Head of caudate nucleus (tissue), 42 donors: ENCODE results near the gene HPSE2.
A peak's percentile ranks its signal among the peaks of the same experiment; 100 is the strongest.

Experiments
- DNase-seq, 42 donors: peaks; one replicate each; pipeline versions ENCODE4 v3.0.0 to v3.0.0-alpha.2; 2020 to 2021; ENCODE audit warnings: mixed read lengths in 7 of 42
- intact Hi-C: fragments of 100-400 bp; cut with DNase I; formaldehyde crosslinking; loops from one replicate; pipeline ENCODE4 v1.15.0; 2022

The HPSE2 gene

DNA sequence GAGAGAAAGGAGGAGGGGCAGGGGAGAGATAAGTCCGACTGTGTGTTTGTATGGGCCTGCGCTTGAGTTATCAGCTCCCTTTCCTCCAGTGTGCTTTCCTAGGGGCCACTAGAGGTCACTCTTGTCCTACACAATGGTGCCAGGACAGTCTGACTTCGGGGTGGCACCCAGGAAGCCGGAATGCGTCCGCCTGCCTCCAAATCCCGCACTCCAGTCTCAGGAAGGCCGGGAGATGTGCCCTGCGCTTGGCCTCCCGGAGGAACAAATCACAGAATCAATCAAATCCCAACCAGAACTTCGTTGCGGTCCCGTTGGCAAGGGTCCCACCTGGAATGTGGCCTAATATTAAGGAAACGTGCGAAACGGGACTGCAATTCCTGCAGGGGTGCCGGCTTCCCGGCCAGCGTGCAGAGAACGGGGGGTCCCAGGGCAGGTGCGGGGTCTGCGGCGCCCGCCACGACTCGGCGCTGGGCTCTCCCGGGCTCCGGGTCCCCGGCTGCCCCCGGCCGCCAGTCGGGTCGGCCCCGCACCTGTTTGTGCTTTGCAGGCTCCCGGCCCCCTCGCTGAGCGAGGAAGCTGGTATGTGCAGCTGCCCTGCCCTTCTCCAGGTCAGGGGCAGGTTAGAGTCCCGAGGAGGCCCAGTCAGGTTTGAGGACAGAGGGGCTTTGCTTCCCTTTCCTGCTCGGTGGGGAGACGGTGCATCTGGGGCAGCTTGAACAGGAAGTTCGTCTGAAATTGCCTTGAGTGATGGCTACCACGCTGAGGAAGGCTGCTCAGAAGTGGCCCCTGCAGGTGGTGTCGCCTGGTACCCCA, 767.9 kb downstream of the HPSE2 start:
- DNase-seq = peak; percentile 62 to 92 (median 80)
- intact Hi-C loops = loop anchor here (5.0 kb wide), 1 partner anchor 780 kb away; no protein-coding TSS in a partner anchor

DNA sequence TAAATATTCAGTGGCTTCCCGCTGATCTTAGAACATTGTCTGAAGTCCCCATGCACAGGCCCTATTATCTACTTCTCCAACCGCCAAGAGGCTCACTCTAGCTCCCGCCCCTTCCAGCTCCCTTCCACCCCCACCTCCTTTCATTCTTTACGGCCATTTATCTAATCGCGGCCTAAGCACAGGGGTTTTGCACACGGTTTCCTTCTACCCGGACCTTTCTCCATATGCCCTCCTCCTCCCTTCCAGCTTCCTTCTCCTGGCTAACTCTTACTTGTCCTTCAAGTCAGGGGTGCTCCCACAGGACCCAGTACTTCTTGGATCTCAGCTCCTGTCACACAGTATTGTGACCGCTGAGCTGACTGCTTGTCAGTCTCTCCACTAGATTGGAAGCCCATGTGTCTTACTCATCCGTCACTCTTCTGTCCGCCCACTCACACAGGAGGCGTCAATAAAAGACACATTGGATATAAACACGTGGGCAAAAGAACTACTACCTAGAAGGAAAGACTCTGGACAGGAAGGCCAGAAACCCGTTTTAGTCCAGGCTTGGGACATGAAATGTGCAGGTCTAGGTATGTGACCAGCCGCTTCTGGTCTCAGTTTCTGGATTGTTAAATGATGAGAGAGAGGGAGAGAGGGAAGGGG, 768.7 kb downstream of the HPSE2 start:
- intact Hi-C loops = loop anchor here (5.0 kb wide), 1 partner anchor 780 kb away; no protein-coding TSS in a partner anchor
- DNase-seq = no peak

DNA sequence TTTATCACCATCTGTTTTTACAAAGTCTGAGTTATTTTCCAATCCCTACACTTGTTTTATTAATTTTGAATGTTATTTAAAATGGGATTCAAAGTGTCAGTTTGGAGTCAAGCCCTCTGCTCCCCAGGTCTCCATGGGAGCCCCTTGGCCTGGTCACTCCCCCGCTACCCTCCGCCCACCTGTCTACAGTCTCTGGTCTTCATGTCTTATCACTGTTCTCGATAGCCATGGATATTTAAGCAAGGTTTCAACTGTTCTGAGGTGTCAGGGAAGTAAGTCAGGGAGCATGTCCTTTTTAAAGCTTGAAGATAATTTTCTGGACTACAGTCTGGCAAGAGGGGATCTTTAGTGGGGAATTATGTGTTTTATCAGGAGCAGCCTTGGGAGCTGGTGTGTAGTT, 769.8 kb downstream of the HPSE2 start:
- intact Hi-C loops = loop anchor here (5.0 kb wide), 1 partner anchor 781 kb away; no protein-coding TSS in a partner anchor
- DNase-seq = no peak

DNA sequence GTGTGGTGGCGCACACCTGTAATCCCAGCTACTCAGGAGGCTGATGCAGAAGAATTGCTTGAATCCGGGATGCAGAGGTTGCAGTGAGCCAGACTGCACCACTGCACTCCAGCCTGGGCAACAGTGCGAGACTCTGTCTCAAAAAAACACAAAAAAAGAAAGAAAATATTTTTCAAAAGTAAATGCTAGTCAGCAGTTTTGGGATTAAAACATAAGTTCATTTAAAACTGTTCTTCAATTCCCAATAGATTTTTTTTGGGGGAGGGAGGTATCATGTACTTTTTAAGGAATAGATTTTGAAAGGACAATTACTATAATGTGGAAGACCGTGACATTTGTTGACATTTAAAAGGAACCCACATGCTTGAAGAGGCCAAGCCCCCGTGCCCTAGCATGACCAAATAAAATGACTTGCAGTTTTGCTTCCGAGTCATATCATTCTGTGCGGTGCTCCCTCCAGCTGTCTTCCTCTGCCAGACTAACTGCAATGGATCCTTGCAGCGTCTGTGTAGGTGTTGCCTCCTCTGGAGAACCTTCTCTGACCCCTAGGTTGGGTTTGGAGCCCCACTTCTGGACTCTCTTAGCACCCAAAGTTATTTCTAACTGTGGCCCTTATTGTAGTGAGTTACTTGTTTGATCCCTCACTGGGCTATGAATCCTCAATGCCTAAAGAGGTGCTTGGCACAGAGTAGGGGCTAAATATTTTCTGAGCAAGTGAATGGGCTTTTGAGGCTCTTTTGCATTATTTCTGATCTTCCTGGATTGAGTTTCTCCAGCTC, 771.5 kb downstream of the HPSE2 start:
- DNase-seq = no peak
- intact Hi-C loops = no loop called here

DNA sequence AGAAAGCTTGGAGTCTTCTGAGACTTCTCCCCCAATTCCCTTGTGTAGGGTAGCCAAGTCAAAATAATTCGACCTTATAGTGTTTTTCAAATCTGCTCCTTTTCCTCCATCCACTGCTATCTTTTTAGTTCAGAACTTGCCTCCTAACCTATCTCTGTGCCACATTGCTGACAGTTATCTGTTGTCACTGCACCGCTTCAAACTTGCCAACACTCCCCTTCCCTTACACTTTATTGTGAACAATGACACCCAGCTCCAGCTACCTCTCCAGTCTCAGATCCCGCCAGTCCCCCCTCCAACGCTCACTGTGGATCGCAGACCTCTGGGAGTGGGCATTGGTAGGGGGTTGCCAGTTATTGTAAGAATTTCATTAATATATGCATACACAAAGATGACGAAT, 772.6 kb downstream of the HPSE2 start:
- intact Hi-C loops = no loop called here
- no peak for DNase-seq

DNA sequence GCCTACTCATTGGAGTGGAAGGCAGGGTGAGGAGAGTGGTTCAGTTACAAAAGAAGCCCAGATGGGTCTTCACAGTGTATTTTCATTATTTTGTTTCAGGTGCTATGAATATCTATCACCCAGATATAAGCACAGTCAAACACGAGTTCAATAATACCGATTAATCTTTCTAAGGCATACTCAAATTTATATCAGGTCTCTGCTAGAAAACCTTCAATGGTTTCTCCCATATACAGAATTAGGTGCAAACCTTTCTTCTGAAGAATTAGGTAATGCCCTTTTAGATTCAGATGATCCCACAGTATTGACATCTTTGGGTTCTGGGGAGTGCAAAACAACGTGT, 774.2 kb downstream of the HPSE2 start:
- intact Hi-C loops = no loop called here
- no peak for DNase-seq

DNA sequence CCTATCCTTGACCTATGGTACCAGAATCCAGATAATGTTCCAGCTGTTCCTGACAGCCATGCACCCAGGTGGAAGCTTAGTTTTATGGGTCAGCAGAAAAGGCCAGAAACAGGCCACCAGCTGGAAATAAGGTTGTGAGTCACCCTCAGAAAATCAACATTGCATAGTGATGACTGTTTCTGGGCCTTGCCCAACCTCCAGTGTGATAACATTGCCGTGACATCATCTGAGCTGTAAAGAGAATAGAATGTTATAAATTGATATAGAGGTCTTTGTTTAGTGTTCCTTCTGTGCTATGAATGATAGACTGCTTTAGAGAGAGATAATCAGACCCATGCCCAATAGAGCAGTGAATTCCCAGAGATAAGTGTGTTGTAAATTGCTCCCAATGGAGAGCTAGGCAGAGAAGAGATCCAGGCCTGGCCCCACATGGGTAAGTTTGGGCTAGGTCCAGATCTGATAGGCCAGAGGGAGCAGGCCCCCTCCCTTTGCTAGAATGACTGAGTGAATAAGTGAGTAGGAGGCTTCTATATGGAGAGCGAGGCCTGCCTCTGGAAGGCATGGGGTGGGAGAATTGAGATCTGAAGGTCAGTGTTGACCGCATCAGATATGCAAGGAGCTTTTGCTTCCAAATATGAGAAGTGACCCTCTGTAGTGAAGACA, 774.7 kb downstream of the HPSE2 start:
- intact Hi-C loops = no loop called here
- DNase-seq = no peak

DNA sequence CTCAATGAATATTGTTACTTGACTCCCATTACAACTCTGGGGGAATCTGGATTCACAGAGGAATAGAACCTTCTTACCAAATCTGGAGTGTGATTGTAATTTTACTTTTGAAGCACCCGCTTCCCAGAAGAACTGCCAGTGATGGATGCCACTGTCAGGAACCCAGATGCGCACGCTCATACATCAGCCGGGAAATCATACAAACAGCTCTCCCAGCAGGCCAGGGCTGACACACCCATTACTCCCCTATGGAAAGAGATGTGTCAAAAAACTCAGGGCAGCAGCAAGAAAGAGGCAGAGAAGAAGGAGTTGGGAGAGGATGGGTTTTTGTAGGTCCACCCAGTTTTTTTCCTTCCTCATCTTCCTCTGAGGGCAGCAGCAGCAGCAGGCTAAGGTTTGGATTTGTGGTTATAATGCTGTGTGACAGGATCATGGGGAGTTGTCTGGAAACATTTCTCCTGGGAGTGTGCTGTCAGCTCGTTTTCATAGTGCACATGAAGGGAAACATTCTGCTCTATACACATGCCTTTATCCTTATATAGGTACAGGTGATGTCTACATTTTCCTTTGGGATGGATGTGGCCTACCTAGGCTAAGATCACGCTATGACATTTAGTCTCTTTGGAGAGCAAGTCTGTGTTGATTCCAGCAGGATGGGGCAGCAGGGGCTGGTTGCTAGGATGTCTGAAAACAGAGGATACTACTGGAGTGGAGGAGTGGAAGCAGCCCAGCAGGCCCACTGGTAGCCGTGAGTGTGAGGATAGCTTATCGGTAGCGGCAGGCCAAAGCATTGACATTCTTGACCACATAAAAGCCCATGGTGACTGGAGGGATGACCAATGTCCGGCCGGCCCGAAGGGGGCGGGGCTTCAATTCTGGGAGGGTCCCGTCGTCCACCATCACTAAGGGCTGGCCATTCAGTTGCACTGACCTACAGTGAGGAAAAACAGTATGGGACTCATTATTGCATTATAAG, 776.6 kb downstream of the HPSE2 start:
- DNase-seq = no peak
- intact Hi-C loops = no loop called here

DNA sequence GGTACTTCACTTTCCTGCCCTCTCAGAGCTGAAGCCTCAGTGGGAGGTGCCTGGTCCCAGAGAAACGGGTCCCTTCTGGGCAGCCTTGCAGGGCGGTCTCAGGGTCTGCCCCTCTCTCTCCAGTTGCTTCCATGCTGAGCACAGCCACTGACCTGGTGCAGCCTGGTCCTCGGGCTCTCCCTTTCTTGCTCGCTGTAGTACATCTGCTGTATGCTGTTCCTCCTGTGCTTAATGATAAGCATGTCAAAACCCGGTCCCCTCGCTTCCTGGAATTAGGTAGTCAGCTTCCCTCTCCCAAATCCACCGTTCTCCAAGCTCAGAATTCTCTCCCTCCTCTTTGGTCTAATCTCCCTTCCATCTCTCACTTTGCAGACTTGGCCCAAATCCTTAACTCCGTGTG, 777.9 kb downstream of the HPSE2 start:
- intact Hi-C loops = no loop called here
- no peak for DNase-seq

DNA sequence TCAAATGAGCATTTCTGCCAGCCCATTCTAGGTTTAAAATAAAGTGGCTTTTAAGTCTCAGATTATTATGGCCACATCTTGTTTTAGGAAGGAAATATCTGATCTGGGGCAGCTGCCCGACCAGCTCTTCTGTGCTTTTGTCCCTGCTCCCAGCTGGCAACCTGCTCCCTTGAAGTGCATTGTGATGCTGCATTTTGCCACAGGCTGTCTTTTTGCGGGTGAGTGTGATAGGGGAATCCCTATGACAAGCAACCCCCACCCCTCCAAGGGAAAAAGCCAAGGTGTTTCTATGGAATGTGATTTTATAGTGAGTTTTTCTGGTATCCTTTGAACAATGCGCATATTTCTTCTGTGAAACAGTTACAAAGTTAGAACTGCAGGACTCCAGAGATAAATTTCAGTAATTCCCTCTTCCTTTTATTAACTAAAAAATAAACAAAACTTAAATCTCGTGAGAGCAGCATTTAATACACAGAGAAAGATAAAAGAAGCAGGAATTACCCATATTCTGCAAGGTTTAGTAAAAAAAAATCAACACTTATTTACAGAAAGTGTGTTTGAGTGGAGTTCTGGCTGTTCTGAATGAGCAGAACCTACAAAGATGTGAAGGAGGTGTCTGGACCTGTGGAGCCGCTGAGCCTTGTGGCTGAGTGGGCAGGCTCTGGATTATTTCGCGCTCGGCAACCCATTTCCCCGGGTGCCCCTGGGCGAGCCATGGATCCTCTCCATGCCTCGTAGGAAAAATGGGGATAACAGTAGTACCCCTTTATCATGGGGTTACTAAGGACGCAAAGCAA, 778.8 kb downstream of the HPSE2 start:
- intact Hi-C loops = no loop called here
- peak in 1 of 42 donors; percentile 21 for DNase-seq

DNA sequence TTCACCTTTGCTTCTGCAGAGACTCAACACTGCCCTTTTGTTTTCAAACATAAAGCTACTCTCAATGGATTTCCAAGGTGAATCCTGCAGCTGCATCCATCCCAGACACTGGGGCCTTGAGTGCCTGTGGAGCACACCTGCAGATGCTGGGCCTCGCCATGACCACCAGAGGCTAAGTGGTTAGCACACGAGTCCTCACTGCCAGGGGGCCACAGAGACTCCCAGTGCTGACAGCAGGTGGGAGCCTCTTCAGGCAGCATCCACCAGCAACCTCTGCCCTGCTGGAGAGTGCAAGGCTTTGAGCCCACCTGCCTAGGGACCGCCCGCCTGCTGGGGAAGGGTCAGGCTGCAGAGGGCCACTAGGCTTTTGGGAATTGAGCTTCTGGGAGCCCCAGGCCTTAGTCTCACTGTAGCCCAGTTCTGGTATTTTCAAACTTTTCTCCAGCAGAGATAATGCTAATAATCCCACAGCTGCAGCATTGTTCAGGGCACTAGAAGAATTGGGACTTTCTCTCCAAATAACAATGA, 779.5 kb downstream of the HPSE2 start:
- no peak for DNase-seq
- intact Hi-C loops = no loop called here

DNA sequence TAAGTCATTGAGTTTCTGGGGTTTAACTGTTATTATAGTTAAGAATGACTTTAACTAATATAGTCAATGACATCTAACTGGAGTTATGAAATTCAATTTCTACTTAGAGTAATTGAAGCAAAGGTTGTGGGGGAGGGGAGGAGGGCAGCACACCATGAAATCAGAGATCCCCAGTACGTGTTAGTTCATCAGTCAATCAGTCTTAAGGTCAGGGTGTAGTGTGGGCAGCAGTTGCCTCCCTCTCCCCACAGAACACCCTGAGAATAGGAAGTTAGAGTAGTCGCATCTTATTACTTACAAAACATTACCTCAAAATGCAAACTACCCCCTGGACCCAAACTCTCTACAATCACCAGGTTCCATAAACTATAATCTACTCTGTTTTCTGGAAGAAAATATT, 781.9 kb downstream of the HPSE2 start:
- intact Hi-C loops = no loop called here

DNA sequence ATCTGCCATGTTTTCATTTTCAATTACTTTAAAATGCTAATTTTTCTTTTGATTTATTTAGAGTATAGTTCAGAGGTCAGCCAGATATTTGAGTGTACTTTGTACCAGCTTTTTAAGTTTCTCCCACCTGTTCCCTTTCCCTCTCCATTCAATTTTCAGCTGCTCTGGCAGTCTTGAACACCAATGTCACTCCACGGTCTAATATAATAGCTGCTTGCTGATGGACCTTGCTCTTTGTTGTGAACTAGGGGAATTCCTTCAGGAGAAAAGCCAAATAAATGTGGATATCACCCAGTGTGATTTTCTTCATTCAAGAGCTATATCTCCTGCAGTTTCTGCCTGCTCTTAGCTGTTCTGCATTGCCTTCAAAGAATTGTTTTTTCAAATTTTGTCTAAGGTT, 785.0 kb downstream of the HPSE2 start:
- intact Hi-C loops = no loop called here
- DNase-seq = no peak

More for the DNA sequence above, 781.9 kb downstream of the HPSE2 start:
- DNase-seq = no peak

DNA sequence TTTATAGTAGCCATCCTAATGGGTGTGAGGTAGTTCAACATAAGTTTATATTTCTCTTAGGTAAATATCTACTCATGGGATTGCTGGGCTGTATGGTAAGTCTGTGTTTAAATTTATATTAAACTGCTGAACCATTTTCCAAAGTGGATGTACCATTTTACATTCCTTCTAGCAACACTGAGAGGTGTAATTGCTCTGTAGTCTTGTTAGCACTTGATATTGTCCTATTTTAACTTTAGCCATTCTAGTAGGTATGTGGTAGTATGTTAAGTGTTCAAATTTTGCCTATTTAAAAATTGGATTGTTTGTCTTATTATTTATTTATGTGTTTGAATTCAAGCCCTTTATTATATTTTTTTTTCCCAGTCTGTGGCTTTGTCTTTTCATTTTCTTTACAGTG, 786.4 kb downstream of the HPSE2 start:
- intact Hi-C loops = no loop called here
- no peak for DNase-seq

DNA sequence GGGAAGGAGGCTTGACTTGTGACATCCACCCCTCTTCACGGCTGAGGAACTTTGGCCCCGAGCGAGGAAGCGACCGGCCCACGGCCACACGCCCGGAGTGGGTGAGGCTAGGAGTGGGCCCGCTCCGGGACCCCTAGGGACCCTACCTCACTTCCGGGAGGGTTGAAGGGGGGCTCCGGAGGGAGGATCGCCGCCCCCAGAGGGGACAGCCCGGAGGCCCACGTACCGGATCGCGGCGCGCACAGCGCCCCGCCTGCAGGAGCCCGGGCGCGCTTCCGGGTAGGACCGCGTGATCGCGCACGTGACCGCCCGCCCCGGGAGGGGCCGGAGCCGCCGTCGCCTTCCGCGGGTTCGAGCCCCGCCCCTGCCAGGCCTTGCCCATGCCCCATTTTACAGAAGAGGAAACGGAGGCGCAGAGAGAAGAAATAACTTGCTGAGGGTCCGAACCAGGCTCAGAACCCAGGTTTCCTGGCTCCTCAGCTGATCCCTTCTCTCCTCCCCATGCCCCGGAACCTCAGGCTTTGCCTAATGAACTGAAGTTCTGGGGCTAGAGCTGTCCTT, 788.9 kb downstream of the HPSE2 start, which contains the start of gene HPS1:
TSS of gene HPS1 (minus strand) at position 275 of the 561 bp plus-strand sequence. CDS start 3,695 bp downstream, outside the sequence.
- peak; percentile 43 to 93 (median 87) for DNase-seq
- intact Hi-C loops = no loop called here

DNA sequence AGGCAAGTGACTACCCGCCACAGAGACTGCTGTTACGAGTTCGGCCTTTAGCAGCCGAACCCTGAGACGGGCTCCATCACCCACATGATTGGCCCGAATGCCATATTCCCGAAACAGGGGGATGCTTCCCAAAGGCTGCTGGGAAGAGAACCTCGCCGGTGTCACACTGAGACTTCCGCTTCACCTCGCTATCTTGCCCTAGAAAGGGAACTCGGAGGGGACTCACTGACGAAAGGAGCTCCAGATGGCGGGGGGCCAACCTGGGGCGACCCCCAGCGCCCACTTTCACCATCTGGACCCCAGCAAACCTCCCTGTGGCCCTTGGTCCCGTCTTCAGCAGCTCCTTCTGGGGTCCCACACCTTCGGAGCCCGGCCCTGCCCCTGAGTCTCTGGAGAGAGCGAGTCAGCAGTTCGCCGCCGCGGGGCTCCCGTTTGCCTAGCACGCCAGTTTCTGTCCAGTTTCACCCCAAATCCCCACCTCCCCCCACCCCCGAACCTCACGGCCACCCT, 789.4 kb downstream of the HPSE2 start:
- intact Hi-C loops = no loop called here

More for the DNA sequence above, 789.4 kb downstream of the HPSE2 start:
- DNase-seq = peak; percentile 37 to 82 (median 65)
